ENCODE results near the gene MYO1D. TPM values are rescaled to one million over a fixed set of nuclear protein-coding genes. Genes with fewer than 3 reads are reported as not detected.

MYO1D gene
- polyA plus RNA-seq, 1 donor from 2014 or later, result 11.6 TPM

- Mint-ChIP-seq H3K9me3 (peaks cover 0 to 2% (median 0%) of the 10 kb centered on the region in 3 donors), H3K27ac (no peak overlapping the region), H3K36me3 (peaks cover 2% of the 10 kb centered on the region), H3K27me3 (no peaks in the 10 kb centered on the region), H3K4me3 (no peak overlapping the region), H3K4me1 (peaks cover 5 to 11% (median 9%) of the 10 kb centered on the region in 3 donors)
These were observed 22.0 kb downstream of the MYO1D start for GRCh38 chr17:32854832-32855389.

GRCh38 chr17:32854207-32854606, 22.7 kb downstream of the MYO1D start:
- Mint-ChIP-seq H3K9me3 (peaks cover 0 to 2% (median 0%) of the 10 kb centered on the region in 3 donors), H3K36me3 (peaks cover 2% of the 10 kb centered on the region), H3K27me3 (no peaks in the 10 kb centered on the region), H3K4me3 (no peak overlapping the region), H3K27ac (no peak overlapping the region), H3K4me1 (peaks cover 5 to 9% (median 7%) of the 10 kb centered on the region in 3 donors)

GRCh38 chr17:32852811-32853210, 24.1 kb downstream of the MYO1D start:
- Mint-ChIP-seq H3K4me1 (peaks cover 5 to 7% (median 7%) of the 10 kb centered on the region in 3 donors), H3K4me3 (no peak overlapping the region), H3K27ac (no peak overlapping the region), H3K9me3 (peaks cover 0 to 2% (median 0%) of the 10 kb centered on the region in 3 donors), H3K27me3 (no peaks in the 10 kb centered on the region), H3K36me3 (peaks cover 2% of the 10 kb centered on the region)

- Mint-ChIP-seq H3K4me3 (no peak overlapping the region), H3K27ac (no peak overlapping the region), H3K36me3 (no peaks in the 10 kb centered on the region), H3K27me3 (no peaks in the 10 kb centered on the region), H3K4me1 (peaks cover 4 to 5% (median 5%) of the 10 kb centered on the region in 3 donors), H3K9me3 (peaks cover 0 to 2% (median 0%) of the 10 kb centered on the region in 3 donors)
These were observed 27.0 kb downstream of the MYO1D start for GRCh38 chr17:32849879-32850278.

GRCh38 chr17:32847977-32848376, 28.9 kb downstream of the MYO1D start:
- Mint-ChIP-seq H3K27ac (peak overlapping the region in 1 of 3 donors; percentile 33), H3K36me3 (no peaks in the 10 kb centered on the region), H3K27me3 (peaks cover 1% of the 10 kb centered on the region), H3K4me1 (peaks cover 3 to 4% (median 4%) of the 10 kb centered on the region in 3 donors), H3K9me3 (peaks cover 0 to 2% (median 0%) of the 10 kb centered on the region in 3 donors), H3K4me3 (no peak overlapping the region)

GRCh38 chr17:32846143-32846542, 30.8 kb downstream of the MYO1D start:
- H3K36me3 Mint-ChIP-seq, result no peaks in the 10 kb centered on the region
- H3K4me1 Mint-ChIP-seq, result peaks cover under 1 to 7% (median 3%) of the 10 kb centered on the region in 3 donors
- peaks cover 0 to under 1% (median 0%) of the 10 kb centered on the region in 3 donors for H3K9me3 Mint-ChIP-seq
- no peak overlapping the region for H3K4me3 Mint-ChIP-seq
- H3K27ac Mint-ChIP-seq, result no peak overlapping the region
- H3K27me3 Mint-ChIP-seq, result peaks cover 2% of the 10 kb centered on the region

GRCh38 chr17:32840241-32840640, 36.7 kb downstream of the MYO1D start:
- peaks cover 8 to 17% (median 11%) of the 10 kb centered on the region in 3 donors for H3K4me1 Mint-ChIP-seq
- no peak overlapping the region for H3K27ac Mint-ChIP-seq

GRCh38 chr17:32836527-32836926, 40.4 kb downstream of the MYO1D start:
- Mint-ChIP-seq H3K9me3 (no peaks in the 10 kb centered on the region), H3K36me3 (peaks cover 3% of the 10 kb centered on the region), H3K27ac (peak overlapping the region in 1 of 3 donors; percentile 1), H3K4me3 (peak overlapping the region in 1 of 4 donors; percentile 14), H3K27me3 (peaks cover 2% of the 10 kb centered on the region), H3K4me1 (peaks cover 17 to 34% (median 28%) of the 10 kb centered on the region in 3 donors)

More at GRCh38 chr17:32840241-32840640, 36.7 kb downstream of the MYO1D start:
- Mint-ChIP-seq H3K36me3 (no peaks in the 10 kb centered on the region), H3K27me3 (peaks cover 3% of the 10 kb centered on the region), H3K9me3 (no peaks in the 10 kb centered on the region), H3K4me3 (no peak overlapping the region)

- no peaks in the 10 kb centered on the region for H3K9me3 Mint-ChIP-seq
- peak overlapping the region; percentile 66 to 82 (median 72) for H3K27ac Mint-ChIP-seq
- H3K4me1 Mint-ChIP-seq, result peaks cover 19 to 37% (median 30%) of the 10 kb centered on the region in 3 donors
- H3K36me3 Mint-ChIP-seq, result peaks cover 3% of the 10 kb centered on the region
- H3K27me3 Mint-ChIP-seq, result peaks cover 1% of the 10 kb centered on the region
- peak overlapping the region; percentile 49 to 77 (median 62) for H3K4me3 Mint-ChIP-seq
These were observed 41.6 kb downstream of the MYO1D start for GRCh38 chr17:32835291-32835761.

GRCh38 chr17:32834104-32834503, 42.8 kb downstream of the MYO1D start:
- peaks cover 31 to 41% (median 36%) of the 10 kb centered on the region in 3 donors for H3K4me1 Mint-ChIP-seq
- peaks cover 3% of the 10 kb centered on the region for H3K36me3 Mint-ChIP-seq
- peak overlapping the region in 2 of 4 donors; percentile 34 to 56 for H3K4me3 Mint-ChIP-seq
- H3K9me3 Mint-ChIP-seq, result no peaks in the 10 kb centered on the region
- H3K27ac Mint-ChIP-seq, result peak overlapping the region in 2 of 3 donors; percentile 42 to 82
- peaks cover 3% of the 10 kb centered on the region for H3K27me3 Mint-ChIP-seq

- Mint-ChIP-seq H3K36me3 (peaks cover 3% of the 10 kb centered on the region), H3K4me3 (peak overlapping the region in 1 of 4 donors; percentile 56), H3K27ac (peak overlapping the region in 2 of 3 donors; percentile 4 to 68), H3K27me3 (peaks cover 3% of the 10 kb centered on the region), H3K4me1 (peaks cover 37 to 45% (median 40%) of the 10 kb centered on the region in 3 donors), H3K9me3 (no peaks in the 10 kb centered on the region)
These were observed 43.4 kb downstream of the MYO1D start for GRCh38 chr17:32833526-32833925.

- H3K36me3 Mint-ChIP-seq, result peaks cover 3% of the 10 kb centered on the region
- H3K27ac Mint-ChIP-seq, result peak overlapping the region in 2 of 3 donors; percentile 4 to 68
- H3K4me3 Mint-ChIP-seq, result peak overlapping the region in 2 of 4 donors; percentile 0 to 34
- H3K4me1 Mint-ChIP-seq, result peaks cover 40 to 47% (median 45%) of the 10 kb centered on the region in 3 donors
- no peaks in the 10 kb centered on the region for H3K9me3 Mint-ChIP-seq
- peaks cover 3% of the 10 kb centered on the region for H3K27me3 Mint-ChIP-seq
These were observed 43.8 kb downstream of the MYO1D start for GRCh38 chr17:32833076-32833475.

- Mint-ChIP-seq H3K27me3 (peaks cover 3% of the 10 kb centered on the region), H3K4me1 (peaks cover 46 to 54% (median 53%) of the 10 kb centered on the region in 3 donors), H3K9me3 (no peaks in the 10 kb centered on the region), H3K36me3 (peaks cover 3% of the 10 kb centered on the region), H3K27ac (peak overlapping the region; percentile 46 to 77 (median 69)), H3K4me3 (peak overlapping the region in 1 of 4 donors; percentile 82)
These were observed 45.2 kb downstream of the MYO1D start for GRCh38 chr17:32831627-32832243.

GRCh38 chr17:32831223-32831622, 45.7 kb downstream of the MYO1D start:
- no peaks in the 10 kb centered on the region for H3K9me3 Mint-ChIP-seq
- H3K4me3 Mint-ChIP-seq, result peak overlapping the region in 2 of 4 donors; percentile 13 to 47
- H3K27me3 Mint-ChIP-seq, result peaks cover 3% of the 10 kb centered on the region
- peak overlapping the region in 1 of 3 donors; percentile 51 for H3K27ac Mint-ChIP-seq
- H3K4me1 Mint-ChIP-seq, result peaks cover 46 to 52% (median 51%) of the 10 kb centered on the region in 3 donors
- H3K36me3 Mint-ChIP-seq, result peaks cover 3% of the 10 kb centered on the region

GRCh38 chr17:32828822-32829221, 48.1 kb downstream of the MYO1D start:
- Mint-ChIP-seq H3K4me3 (peak overlapping the region; percentile 64 to 93 (median 84)), H3K4me1 (peaks cover 37 to 40% (median 38%) of the 10 kb centered on the region in 3 donors), H3K27ac (peak overlapping the region; percentile 80 to 87 (median 86)), H3K27me3 (peaks cover 3% of the 10 kb centered on the region), H3K36me3 (no peaks in the 10 kb centered on the region), H3K9me3 (no peaks in the 10 kb centered on the region)
